GM21381 (cell line): ENCODE measurements around the gene GIPC3.
"Not testable (repeated sequence)": the region's sequence is repeated elsewhere in the genome, so short reads cannot be mapped to it uniquely, and the experiment has no call there.

ENCODE experiments used
- ATAC-seq: cut with Tn5 transposase; IDR thresholded peaks from one replicate; pipeline ENCODE4 v1.9.1; 2021; ENCODE audit warnings: mild to moderate bottlenecking, moderate library complexity; ENCODE audit not compliant: unreplicated experiment

The GIPC3 gene

GRCh38 chr19:3575949-3576673 lies 9.2 kb upstream of the GIPC3 start:
- ATAC-seq = no peak

- no peak for ATAC-seq
Measured at GRCh38 chr19:3576696-3577443, 8.4 kb upstream of the GIPC3 start.

- ATAC-seq = no peak
Measured at GRCh38 chr19:3577723-3578344, 7.4 kb upstream of the GIPC3 start.

GRCh38 chr19:3578390-3578789 lies 6.9 kb upstream of the GIPC3 start:
- no peak for ATAC-seq

- ATAC-seq = no peak
Measured at GRCh38 chr19:3580156-3580934, 4.9 kb upstream of the GIPC3 start.

DNA sequence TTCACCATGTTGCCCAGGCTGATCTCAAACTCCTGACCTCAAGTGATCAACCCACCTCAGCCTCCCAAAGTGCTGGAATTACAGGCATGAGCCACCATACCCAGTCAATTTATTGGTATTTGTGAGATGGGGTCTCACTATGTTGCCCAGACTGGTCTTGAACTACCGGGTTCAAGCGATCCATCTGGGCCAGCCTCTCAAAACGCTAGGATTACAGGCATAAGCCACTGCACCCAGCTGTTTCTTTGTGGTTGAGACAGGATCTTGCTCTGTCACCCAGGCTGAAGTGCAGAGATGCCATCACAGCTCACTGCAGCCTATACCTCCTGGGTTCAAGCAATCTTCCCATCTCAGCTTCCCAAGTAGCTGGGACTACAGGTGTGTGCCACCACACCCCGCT lies 3.5 kb upstream of the GIPC3 start:
- not testable (repeated sequence) for ATAC-seq

DNA sequence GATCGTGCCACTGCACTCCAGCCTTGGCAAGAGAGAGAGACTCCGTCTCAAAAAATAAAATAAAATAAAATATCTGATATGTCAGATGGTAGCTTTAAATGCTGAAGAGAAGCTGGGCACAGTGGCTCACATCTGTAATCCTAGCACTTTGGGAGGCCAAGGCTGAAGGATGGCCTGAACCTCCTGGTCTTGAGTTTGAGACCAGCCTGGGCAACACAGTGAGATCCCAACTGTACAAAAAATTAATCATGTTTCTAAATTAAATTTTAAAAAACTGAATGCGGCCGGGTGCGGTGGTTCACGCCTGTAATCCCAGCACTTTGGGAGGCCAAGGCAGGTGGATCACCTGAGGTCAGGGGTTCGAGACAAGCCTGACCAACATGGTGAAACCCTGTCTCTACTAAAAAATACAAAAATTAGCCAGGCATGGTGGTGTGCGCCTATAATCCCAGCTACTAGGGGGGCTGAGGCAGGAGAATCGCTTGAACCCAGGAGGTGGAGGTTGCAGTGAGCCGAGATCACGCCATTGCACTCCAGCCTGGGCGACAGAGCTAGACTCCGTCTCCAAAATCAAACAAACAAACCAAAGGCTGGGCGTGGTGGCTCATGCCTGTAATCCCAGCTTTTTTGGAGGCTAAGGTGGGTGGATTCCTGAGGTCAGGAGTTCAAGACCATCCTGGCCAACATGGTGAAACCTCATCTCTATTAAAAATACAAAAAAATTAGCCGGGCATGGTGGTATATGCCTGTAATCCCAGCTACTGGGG lies 1.1 kb upstream of the GIPC3 start:
- ATAC-seq = not testable (repeated sequence)

GRCh38 chr19:3586127-3586626 lies 899 bp downstream of the GIPC3 start:
- no peak for ATAC-seq

DNA sequence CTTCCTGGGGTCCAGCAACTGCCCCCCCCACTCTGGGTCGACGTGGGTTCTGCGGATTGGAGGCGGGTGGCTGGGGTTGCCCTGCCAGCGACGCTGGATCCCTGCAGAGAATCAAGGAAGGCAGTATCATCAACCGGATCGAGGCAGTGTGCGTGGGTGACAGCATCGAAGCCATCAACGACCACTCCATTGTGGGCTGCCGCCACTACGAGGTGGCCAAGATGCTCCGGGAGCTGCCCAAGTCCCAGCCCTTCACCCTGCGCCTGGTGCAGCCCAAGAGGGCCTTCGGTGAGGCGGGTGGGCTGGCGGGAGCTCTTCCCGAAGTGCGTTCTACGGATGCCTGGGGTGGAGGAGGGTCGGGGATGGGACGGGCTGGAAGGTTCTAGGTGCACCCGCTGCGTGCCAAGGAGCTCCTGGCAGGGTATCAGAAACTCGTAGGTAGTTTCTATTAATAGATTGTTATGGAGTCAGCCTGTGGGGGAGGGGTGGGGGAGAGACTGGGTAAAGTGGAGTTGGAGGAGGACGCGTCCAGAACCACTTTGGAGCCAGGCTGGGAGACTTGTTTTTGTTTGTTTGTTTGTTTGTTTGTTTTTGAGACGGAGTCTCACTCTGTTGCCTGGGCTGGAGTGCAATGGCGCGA lies 1.5 kb downstream of the GIPC3 start:
- ATAC-seq = no peak

DNA sequence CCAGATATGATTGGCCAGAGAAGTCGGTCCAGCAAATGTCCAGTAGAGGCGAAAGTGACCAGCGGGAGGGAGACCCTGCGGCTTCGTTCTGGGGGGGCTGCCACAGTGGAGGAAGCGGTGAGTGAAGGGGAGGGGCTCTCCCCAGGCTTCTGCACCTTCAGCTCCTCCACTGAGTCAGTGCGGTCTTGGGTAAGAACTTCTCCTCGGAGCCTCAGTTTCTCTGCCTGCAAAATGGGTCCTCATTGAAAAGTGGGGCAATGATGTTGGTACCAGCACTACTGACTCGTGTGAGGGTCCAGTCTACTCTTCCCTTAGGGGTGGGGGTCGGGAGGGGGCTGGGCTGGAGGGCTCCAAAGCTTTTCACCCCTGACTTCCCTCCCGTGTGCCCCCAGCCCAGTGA lies 4.2 kb downstream of the GIPC3 start:
- ATAC-seq = no peak

GRCh38 chr19:3589949-3590348 lies 4.7 kb downstream of the GIPC3 start:
- ATAC-seq = no peak

DNA sequence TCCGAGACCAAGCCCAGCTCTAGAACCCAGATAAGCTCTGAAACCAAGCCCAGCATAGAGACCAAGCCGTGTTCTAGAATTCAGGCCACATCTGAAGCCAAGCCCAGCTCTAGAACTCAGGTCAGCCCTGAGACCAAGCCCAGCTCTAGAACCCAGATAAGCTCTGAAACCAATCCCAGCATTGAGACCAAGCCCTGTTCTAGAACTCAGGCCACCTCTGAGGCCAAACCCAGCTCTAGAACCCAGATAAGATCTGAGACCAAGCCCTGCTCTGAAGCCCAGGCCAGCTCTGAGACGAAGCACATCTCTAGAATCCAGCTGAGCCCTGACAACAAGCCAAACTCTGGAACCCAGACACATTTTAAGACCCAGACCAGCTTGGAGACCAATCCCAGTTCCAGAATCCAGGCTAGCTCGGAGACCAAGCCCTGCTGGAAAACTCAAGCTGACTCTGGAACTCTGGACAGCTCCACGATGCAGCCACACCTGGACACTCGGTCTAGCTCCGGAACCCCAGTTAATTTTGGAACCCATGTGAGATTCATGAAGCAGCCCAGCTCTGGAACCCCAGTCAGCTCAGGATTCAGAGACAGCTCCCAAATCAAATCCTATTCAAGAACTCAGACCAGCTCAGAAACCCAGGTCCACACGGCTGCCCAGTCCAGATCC lies 5.8 kb downstream of the GIPC3 start:
- ATAC-seq = no peak

GRCh38 chr19:3591876-3592613 lies 6.8 kb downstream of the GIPC3 start:
- no peak for ATAC-seq

DNA sequence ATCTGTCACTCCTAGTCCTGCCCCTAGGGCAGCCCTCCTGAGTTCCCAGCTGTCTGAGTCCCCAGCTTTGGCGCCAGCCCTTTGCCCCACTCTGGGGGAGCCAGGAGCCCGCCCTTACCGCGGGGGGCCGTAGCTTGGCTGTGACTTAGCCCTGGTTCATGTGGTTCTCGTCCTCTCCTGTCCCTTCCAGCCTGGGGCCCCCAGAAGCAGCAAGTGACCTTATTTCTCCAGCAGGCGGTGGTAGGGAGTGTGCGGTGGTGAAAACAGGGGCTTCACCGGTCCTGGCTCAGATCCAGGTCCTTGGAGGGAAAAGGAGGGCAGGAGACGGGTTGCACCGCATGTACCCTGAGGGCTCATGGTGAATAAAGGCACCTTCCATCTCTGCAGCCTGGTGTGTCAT lies 7.9 kb downstream of the GIPC3 start:
- no peak for ATAC-seq

DNA sequence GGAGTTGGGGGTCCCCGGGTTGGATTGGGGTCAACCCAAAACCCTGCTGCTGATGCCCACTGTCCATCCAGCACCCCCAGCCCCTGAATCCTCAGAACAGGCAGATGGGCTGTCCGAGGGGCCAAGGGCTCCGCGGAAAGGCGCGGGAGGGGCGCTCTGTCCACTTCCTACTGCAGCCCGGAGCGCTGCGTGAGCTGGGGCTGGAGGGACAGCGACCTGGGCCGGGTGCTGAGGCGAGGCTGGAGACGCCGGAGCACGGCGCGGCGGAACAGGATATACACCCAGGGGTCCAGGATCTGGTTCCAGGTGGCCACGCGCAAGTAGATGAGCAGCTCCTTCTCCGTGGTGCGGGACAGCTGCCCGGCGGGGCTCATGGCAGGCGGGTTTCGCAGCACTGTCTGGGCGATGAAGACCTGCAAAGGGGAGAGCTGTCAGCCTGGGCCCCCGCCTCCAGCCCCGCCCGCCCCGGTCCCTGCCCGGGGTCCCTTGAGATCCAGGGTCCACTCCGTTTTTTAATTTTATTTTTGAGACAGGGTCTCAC lies 10.3 kb downstream of the GIPC3 start:
- no peak for ATAC-seq

DNA sequence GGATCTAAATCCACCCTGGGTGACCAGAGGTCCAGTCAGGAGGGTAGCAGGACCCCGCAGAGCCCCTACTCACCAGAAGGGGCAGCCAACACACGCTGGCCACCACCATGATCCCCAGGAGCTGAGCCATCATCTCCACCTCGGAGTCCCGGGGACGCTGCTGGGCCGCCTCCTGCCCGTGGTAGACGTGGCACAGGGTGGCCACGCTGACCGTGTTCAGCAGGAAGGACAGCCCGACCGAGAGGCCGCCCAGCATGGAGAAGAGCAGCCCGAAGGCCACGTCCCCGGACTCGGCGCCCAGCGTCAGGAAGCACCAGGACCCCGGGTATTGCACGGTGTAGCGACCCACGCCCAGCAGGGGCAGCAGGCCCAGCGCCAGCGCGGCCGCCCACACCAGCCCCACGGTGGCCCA lies 14.5 kb downstream of the GIPC3 start:
- no peak for ATAC-seq

DNA sequence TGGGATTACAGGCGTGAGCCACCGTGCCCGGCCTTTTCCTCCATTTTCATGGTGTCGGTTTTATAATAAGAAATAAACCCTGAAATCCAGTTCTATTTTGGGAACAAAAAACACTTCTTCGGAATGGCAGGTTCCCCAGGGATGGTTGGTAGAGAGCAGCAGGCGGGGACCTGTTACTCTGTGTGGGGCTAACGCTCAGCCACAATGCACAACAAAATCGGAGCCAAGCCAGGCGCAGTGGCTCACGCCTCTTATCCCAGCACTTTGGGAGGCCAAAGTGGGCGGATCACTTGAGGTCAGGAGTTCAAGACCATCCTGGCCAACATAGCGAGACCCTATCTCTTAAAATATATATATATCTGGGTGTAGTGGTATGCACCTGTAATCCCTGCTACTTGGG lies 15.7 kb downstream of the GIPC3 start:
- ATAC-seq = no peak

- no peak for ATAC-seq
Measured at GRCh38 chr19:3603121-3603811, 18.0 kb downstream of the GIPC3 start.
